Epithelial cell of esophagus (primary cell): ENCODE results near the gene KDM3B.

Experiments
- DNase-seq: peaks from one replicate; pipeline ENCODE4 v3.0.0; 2010; ENCODE audit warnings: low read depth
- H3K4me3 ChIP-seq: 2 replicates; pipeline ENCODE4 v1.5.1; 2011; ENCODE audit warnings: mild to moderate bottlenecking, low read length, control low read depth
- CTCF ChIP-seq: IDR thresholded peaks from 2 replicates; pipeline ENCODE4 v1.5.1; 2011; ENCODE audit warnings: low read depth, mild to moderate bottlenecking, low read length, control low read depth, inconsistent platforms; ENCODE audit not compliant: insufficient read depth; ENCODE audit errors: missing control alignments

The KDM3B gene

GRCh38 chr5:138441221-138441620 is 88.7 kb downstream of the KDM3B start:
- no peak for TF ChIP-seq CTCF
- DNase-seq, result no peak
- no peak overlapping the region for H3K4me3 ChIP-seq

GRCh38 chr5:138444078-138444773 is 91.7 kb downstream of the KDM3B start:
- no peak overlapping the region for H3K4me3 ChIP-seq
- no peak for TF ChIP-seq CTCF
- DNase-seq, result no peak

GRCh38 chr5:138444774-138445546 is 92.5 kb downstream of the KDM3B start:
- no peak for DNase-seq
- no peak overlapping the region for H3K4me3 ChIP-seq
- TF ChIP-seq CTCF, result no peak

GRCh38 chr5:138445547-138446271 is 93.2 kb downstream of the KDM3B start:
- no peak for TF ChIP-seq CTCF
- H3K4me3 ChIP-seq, result no peak overlapping the region

GRCh38 chr5:138448070-138448469 is 95.6 kb downstream of the KDM3B start:
- TF ChIP-seq CTCF, result no peak
- no peak for DNase-seq
- no peak overlapping the region for H3K4me3 ChIP-seq

More at GRCh38 chr5:138445547-138446271, 93.2 kb downstream of the KDM3B start:
- no peak for DNase-seq

- no peak overlapping the region for H3K4me3 ChIP-seq
- TF ChIP-seq CTCF, result no peak
- no peak for DNase-seq
These were observed 96.3 kb downstream of the KDM3B start for GRCh38 chr5:138448481-138449398.
